ENCODE results near the gene GJD3.

Gene GJD3

DNA sequence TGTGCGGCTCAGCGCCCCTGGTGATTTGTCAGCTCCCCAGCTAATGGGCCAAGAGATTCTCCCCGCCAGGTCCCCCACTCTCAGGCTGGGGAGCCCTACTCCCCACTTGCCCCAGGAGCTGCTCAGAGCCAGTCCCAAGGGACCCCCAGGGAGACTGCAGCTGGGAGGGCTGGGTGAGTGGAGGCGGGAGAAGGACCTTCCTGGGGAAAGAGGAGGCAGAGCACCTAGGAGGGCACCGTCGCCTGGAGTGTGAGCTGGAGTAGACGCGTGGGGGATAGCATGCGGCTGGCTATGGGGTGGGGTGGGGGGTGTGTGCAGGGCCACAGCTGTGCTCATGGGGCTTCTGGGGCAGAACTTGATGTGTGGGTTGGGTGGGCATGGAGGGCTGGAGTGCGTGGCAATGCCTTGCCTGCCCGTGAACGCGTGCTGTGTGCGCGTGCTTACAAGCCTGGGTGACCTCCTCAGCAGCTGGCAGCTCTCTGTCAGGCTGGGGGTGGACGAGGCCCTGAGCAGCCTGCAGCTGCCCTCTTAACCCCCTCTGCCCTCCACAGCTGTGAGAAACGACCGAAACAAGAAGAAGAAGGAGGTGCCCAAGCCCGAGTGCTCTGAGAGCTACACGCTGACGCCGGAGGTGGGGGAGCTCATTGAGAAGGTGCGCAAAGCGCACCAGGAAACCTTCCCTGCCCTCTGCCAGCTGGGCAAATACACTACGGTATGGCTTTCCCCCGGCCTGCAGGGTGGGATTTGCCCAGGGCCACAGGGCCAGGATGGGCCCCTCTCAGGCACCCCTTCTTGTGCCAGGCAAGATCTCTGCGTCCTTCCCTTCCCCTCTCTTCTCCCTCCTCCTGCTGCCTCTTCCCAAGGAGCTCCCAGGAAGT is 12.9 kb downstream of the GJD3 start:
- no peak for DNase-seq (ENCODE audit: low spot score)

DNA sequence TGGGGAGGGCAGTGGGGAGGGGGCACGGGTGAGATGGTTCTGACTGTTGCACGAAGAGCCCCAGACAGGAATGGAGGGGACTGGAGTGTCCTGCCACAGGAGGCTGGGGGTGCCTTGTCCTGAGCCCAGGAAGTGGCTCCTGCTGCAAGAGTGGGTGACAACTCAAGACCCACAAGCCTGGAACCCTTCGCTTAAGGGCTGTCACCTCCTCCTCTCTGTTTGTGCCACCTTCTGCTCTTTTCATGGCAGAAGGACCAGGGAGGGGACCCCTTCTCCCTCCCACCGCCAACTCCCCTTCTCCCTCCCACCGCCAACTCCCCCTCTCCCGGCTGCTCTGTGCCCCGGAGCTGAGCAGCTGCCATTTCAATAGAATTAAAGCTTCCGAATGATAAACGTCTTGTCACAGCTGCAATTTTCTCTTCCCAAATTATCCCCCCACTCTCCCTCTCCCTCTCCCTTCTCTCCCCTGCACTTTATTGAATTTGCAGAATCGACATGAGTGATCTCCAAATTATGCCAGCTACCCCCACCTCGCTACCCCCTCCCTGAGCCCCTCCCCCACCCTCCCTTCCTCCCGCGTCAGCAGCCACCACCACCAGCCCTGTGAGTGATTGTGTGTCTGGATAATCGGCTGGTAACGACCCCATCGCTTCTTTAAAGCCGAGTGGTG is 13.7 kb downstream of the GJD3 start:
- DNase-seq (ENCODE audit: low spot score), result no peak

DNA sequence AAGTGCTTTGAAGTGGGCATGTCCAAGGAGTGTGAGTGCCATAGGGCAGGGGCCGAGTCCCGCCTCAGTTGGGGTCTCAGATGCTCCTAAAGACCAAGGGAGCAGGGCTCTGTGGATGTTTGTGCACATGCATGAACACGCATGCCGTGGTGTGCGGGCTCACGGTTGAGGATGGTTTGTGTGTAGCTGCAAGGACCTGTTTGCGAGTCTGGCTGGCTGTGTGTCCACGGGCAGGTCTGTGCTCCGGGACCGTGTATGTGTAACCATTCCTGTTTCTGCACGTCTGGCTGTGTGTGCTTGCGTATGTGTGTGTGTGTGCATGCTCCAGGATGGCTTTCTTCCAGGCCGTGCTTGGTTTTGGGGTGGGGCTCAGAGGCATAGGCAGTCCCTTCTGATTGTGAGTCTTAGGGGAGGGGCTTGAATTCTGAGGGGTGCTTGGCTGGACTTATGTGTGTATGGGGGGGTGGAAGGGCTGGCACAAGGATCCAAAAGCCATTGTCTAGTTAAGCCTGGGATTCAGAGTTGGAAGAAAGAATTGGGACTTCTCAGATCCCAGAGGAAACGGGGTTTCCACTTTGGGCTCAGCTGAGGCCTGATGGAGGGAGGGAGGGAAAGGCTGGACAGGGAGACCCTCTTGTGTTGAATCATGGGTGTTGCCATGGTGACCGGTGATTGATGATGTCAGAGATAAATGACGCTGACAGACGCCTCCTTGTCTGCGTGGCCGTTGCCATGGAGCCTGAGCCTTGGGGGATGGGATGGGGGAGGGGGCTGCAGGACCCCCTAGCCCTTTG is 14.4 kb downstream of the GJD3 start:
- DNase-seq (ENCODE audit: low spot score), result no peak

DNA sequence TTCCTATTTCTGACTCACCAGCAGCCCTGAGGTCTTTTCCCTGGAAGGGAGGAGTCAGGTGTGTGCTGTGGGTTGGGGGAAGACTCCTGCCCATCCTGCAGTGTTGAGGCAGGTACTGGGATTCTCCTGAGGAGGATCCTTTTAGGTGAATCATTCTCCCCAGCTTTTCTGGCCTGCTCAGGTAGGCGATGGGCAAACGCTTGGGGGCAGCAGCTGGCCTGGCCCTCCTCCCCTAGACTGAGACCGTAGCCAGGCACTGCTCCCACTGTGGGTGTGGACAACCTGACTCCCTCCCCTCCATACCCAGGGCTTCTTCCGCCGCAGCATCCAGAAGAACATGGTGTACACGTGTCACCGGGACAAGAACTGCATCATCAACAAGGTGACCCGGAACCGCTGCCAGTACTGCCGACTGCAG is 15.1 kb downstream of the GJD3 start:
- no peak for DNase-seq (ENCODE audit: low spot score)

DNA sequence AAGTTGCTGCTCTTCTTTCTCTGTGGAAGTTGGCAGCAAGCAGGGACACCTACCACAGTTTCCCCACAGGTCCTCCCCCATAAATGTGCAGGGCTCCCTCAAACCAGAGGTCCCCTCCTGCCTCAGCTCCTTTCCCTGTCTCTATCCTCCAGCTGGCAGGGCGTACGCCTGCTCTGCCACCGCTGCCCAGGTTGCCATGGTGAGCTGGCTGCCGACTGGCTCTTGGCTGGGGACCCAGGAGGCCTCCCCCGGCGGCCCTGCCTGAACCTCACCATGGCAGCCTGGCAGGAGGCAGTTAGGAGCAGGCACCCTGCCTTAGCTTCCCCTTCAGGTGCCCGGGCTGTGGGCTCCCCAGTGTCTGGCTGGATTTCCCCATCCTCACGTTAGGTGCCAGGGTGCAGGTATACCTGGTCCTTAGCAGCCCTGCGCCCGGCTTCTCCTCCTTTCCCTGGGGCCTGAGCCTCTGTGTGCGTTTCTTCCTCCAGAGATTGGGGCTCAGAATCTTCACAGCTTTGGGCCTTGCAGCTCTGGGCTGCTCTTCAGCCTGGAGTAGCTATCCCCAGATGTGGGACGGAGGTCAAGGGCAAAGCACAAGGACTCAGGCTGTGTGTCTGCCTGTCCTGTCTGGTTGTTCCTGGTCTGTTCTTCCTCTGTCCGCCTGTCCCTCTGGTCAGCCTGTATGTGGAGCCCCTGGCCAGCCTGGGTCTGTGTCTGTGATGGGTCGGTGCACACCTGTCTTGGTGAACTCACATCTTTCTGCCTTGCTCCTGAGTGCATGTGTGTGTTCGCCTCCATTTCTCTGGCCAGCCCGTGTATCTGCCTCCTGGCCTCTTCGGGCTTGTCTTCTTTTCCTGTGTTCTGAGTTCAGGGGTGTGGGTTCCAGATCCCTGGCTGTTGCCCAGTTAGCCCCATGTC is 15.7 kb downstream of the GJD3 start:
- DNase-seq (ENCODE audit: low spot score), result no peak

- DNase-seq (ENCODE audit: low spot score), result no peak
These were observed 16.4 kb downstream of the GJD3 start for GRCh38 chr17:40348136-40348504.

- no peak for DNase-seq (ENCODE audit: low spot score)
These were observed 17.0 kb downstream of the GJD3 start for GRCh38 chr17:40347319-40348135.

GRCh38 chr17:40346765-40347158 is 17.8 kb downstream of the GJD3 start:
- DNase-seq (ENCODE audit: low spot score), result no peak

GRCh38 chr17:40345994-40346764 is 18.4 kb downstream of the GJD3 start:
- DNase-seq (ENCODE audit: low spot score), result no peak

DNA sequence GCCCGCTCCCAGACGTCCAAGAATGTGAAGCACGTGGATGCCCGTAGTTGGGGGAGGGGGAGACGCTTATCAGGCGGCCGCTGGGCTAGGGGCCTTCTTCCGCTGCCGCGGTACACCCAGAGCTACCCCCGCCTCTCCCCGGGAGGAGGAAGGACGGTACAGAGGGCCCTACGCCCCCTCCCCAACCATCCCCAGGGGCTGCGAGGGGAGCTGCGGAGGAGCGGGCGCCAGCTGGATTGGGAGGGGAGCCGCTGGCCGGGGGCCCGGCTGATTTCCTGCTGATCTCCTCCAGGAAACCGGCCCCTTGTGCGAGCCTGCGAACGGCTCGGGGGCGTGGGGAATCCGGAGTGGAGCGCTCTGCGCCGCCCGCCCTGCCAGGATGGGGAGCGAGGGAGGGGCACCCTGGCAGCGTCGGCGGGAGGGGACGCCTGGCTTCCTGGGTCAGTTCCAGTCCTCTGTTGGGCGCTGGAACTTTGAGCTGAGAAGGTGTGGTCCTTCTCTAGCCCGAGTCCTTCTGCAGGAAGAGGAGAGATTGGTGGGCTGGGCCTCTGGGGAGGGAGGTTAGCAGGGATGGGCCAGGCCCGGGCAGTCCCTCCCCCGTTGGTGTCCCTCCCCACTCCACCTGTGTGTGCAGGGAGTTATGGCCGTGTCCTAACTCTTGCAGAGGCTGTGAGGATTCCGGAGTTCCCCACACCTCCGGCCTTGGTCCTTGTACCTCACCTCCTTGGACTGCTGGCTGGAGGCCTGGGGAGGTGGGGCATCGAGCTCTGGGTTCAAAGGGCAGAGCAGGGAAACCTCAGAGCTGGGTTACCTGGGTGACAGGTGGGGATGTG is 19.2 kb downstream of the GJD3 start:
- no peak for DNase-seq (ENCODE audit: low spot score)

GRCh38 chr17:40344421-40345160 is 19.9 kb downstream of the GJD3 start:
- DNase-seq (ENCODE audit: low spot score), result no peak

DNA sequence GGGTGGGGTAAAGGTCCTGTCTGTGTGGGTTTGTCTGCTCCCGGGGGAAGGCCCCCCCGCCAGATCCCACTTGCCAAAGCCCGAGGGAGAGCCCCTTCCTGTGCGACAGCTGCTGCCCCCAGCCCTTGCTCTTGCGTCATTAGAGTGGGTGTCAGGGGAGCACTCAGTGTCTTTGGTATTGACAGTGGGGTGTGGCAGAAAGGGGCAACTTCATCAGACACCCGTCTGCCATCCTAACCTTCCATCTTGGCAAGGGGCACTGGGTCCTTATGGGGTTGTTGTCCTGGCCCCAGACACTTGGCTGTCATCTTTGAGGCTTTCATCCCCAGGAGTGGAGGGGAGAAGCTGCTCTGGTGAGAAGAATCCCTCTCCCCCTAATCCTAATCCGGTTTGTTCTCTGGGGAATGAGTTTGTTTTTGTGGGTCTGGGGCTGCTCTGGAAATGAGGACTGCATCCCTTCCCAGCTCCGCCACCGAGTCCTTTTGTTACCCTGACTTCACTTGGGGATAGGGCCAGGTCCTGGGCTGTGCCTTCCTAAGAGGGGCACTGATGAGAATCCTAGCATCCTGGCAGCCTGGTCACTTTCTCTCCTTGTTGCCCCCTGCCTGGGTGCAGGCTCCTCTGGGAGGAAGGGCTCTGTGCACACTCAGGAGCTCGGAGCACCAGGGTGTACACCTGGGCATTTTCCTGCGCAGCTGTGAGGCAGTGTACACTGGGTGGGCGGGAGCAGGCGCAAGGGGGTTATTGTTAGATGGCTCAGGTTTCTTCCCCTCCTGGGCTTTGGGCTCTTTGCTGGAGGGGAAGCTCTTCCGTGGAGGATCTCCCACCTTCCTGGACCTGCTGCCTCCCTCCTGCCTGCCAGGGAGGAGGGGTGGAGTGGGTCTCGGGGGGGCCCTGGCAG is 21.1 kb downstream of the GJD3 start:
- DNase-seq (ENCODE audit: low spot score), result no peak

GRCh38 chr17:40342504-40343218 is 21.9 kb downstream of the GJD3 start:
- DNase-seq (ENCODE audit: low spot score), result no peak

GRCh38 chr17:40341808-40342503 is 22.6 kb downstream of the GJD3 start:
- DNase-seq (ENCODE audit: low spot score), result peak; percentile 47

DNA sequence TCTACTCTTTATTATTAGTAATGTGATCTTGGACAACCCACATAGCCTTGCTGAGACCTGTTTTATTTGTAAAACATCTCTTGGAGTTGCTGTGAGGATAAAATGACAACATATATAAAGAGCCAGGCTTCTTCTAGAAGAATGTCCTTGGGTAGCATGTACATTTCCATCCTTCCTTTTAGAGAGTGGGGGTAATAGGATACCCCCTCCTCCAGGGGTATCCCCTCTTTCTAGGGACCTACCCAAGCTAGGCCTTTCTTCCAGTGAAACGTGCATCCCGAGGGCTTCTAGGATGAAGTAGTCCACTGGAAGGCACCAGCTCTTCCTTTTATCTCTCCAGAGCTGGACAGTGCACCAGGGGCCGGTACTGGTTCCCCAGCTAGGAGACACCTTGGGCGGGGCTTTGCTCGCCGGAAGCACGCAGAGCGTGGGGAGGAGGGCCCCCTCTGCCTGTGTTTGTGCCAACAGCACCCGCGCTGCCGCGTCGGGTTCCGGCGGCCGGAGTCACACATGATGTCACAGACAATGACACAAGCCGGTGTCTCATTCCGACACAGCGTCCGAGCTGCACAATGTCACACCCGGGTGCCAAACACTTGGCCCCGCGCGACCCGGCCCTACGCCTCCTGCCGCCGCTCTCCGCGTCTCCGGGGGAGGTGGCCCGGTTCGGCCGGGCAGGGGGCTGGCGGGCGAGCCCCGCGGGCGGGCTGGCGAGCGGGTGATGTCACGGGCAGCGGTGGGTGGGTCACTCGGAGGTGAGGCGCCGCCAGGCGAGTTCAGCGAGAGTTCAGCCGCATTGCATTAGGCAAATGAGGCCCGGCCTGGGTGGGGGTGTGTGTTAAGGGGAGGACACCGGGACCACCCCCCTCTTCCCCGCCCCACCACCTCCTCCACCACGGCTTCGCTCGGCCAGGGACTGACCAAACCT is 23.4 kb downstream of the GJD3 start:
- peak; percentile 86 for DNase-seq (ENCODE audit: low spot score)

All from germinal center (tissue), 1 donor.